HL-60 (cell line): ENCODE measurements around the gene COX20.

ENCODE experiments used
- GABPA ChIP-seq: IDR thresholded peaks from 2 replicates; pipeline ENCODE4 v1.6.1; 2012; ENCODE audit warnings: low read depth
- POLR2AphosphoS5 ChIP-seq: IDR thresholded peaks from 2 replicates; pipeline ENCODE4 v1.6.1; 2012; ENCODE audit warnings: low read depth
- SPI1 ChIP-seq: IDR thresholded peaks from 2 replicates; pipeline ENCODE4 v1.6.1; 2012; ENCODE audit warnings: low read depth, mild to moderate bottlenecking, borderline replicate concordance
- TF ChIP-seq, protein P1 (sequence below): IDR thresholded peaks from 2 replicates; pipeline ENCODE4 v1.6.1; 2012; ENCODE audit warnings: low read depth; ENCODE audit not compliant: insufficient replicate concordance
- TF ChIP-seq, protein P2 (sequence below): IDR thresholded peaks from one replicate; pipeline ENCODE4 v1.5.1; 2011; ENCODE audit warnings: low read length, control low read depth, inconsistent platforms; ENCODE audit not compliant: insufficient read depth

DNA sequence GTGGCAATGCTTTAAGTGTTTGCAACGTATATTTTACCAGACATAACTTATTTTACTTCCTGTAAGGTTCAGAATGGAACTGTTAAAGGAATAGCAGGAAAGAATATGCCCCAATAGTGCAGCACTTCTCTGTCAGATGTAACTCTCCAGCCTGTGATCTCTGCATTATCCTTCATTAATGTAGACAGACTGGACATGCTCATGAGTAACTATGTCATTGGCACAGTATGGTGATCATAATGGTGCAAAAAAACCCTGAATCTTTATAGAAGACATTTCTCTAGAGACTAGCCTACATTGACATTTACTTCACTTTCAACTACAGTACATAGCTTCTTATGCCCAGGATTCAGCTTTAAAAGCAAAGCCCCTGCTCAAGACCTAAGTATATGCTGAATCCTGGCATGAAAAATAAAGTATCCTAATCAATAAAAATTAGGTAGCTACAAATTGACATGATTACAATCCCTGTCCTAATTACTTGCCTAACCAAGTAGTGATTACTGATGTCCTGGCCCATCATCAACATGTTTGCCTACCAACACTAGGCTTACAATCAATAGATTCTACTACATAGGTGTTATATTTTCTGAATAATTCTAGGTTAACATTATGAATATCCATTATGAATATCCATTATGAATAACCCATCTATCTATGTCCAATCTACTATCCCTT is 13.9 kb downstream of the COX20 start:
- TF ChIP-seq POLR2AphosphoS5 = peak; percentile 48; the same call in 1 of the 2 replicates
- TF ChIP-seq, protein P1, sequence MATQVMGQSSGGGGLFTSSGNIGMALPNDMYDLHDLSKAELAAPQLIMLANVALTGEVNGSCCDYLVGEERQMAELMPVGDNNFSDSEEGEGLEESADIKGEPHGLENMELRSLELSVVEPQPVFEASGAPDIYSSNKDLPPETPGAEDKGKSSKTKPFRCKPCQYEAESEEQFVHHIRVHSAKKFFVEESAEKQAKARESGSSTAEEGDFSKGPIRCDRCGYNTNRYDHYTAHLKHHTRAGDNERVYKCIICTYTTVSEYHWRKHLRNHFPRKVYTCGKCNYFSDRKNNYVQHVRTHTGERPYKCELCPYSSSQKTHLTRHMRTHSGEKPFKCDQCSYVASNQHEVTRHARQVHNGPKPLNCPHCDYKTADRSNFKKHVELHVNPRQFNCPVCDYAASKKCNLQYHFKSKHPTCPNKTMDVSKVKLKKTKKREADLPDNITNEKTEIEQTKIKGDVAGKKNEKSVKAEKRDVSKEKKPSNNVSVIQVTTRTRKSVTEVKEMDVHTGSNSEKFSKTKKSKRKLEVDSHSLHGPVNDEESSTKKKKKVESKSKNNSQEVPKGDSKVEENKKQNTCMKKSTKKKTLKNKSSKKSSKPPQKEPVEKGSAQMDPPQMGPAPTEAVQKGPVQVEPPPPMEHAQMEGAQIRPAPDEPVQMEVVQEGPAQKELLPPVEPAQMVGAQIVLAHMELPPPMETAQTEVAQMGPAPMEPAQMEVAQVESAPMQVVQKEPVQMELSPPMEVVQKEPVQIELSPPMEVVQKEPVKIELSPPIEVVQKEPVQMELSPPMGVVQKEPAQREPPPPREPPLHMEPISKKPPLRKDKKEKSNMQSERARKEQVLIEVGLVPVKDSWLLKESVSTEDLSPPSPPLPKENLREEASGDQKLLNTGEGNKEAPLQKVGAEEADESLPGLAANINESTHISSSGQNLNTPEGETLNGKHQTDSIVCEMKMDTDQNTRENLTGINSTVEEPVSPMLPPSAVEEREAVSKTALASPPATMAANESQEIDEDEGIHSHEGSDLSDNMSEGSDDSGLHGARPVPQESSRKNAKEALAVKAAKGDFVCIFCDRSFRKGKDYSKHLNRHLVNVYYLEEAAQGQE = no peak
- TF ChIP-seq, protein P2, sequence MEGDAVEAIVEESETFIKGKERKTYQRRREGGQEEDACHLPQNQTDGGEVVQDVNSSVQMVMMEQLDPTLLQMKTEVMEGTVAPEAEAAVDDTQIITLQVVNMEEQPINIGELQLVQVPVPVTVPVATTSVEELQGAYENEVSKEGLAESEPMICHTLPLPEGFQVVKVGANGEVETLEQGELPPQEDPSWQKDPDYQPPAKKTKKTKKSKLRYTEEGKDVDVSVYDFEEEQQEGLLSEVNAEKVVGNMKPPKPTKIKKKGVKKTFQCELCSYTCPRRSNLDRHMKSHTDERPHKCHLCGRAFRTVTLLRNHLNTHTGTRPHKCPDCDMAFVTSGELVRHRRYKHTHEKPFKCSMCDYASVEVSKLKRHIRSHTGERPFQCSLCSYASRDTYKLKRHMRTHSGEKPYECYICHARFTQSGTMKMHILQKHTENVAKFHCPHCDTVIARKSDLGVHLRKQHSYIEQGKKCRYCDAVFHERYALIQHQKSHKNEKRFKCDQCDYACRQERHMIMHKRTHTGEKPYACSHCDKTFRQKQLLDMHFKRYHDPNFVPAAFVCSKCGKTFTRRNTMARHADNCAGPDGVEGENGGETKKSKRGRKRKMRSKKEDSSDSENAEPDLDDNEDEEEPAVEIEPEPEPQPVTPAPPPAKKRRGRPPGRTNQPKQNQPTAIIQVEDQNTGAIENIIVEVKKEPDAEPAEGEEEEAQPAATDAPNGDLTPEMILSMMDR = no peak
- no peak for TF ChIP-seq GABPA
- no peak for TF ChIP-seq SPI1
